Suppressor macrophage treated with lipopolysaccharide for 1 hour (primary cell): ENCODE data around the gene SCLT1.
A peak's percentile ranks its signal among the peaks of the same experiment; 100 is the strongest.

Experiments used
- DNase-seq, 3 donors: peaks; one replicate each; pipeline ENCODE4 v3.0.0-alpha.2; 2020 to 2022

The SCLT1 gene

DNA sequence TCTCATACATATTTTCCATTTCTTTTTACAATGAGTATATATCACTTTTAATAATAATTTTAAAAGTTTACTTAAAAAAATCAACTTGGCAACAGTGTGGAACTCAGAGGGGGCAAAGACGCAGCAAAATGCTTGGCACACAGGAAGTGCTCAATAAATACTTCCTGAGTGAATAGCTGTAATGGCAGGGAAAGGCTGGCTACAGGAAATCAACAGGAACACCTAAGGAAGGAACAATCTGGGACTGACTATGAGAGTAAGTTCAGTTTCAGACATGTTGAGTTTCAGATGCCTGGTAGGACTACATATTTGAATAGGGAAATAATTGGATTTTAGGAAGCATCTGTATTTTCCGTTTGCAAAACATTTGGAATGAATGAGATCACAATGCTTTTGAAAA, 137.6 kb downstream of the SCLT1 start:
- no peak for DNase-seq

DNA sequence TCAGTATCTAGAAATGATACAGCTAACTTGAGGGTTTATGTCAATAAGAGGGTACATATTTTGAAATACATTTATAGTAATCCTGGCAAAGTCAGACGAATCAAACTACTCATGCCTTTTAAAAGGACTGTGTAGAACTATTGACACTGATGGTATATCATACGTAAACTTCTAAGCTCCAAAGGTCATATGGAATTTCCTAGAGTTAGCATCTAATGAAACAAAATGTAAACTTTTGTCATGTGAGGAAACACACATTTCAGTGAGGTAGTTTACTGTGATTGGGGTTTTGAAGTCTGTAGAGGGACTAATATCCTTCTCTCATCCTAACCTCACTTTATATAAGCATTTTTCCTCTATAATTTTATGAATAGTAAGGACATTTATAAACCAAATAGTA, 138.4 kb downstream of the SCLT1 start:
- no peak for DNase-seq

DNA sequence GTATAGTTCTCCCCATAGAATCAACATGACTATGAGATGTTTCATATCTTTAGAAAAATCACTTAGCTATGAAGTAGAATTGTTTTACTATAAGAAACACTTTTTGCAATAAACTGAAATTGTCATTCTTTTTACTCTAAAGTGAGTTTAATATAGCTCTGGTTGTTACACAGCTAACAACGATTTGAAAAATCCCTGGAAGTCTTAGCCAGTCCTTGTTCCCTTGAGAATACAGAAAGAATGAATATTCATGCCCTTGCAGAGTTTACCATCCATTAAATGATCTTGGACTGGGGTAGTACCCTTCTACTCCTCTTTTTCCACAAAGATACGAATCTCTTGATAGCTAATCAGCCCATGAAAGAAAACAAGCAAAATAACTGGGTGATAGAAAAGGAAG, 142.0 kb downstream of the SCLT1 start:
- no peak for DNase-seq

DNA sequence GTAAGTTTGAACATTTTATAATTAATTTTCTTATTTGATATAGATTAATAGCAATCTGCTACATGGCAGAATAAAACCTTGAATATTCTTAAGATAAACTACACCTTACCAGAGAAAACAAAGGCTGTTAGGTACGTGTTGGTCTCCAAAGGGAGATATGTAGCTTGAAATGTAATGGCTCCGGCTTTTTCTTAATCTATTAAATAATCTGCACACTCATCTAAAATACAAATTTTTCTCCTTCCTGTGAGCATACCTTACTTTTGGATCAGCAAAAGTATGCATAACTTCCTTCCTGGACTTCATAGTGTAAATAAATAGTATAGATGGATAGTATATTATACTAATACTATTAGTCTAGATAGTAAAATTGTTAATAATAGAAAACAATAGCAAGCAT, 142.5 kb downstream of the SCLT1 start:
- no peak for DNase-seq

DNA sequence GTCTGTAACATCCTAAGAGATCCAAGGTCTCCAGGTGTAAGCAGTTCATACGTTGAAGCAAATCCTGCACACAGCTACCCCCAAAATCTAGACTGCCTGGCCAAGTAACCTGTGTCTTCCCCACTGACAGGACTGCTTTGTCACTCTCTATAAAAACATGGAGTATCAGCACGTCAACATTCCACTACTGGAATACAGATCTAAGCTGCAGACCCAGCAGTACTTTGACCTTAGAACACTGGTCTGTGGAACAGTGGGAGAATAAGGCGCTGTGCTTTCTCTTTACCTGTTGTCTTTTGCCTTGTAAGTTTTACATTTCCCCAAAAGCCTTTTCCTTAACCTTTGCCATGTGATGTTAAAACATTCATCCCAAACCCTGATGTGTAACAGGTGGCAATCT, 146.4 kb downstream of the SCLT1 start:
- no peak for DNase-seq

DNA sequence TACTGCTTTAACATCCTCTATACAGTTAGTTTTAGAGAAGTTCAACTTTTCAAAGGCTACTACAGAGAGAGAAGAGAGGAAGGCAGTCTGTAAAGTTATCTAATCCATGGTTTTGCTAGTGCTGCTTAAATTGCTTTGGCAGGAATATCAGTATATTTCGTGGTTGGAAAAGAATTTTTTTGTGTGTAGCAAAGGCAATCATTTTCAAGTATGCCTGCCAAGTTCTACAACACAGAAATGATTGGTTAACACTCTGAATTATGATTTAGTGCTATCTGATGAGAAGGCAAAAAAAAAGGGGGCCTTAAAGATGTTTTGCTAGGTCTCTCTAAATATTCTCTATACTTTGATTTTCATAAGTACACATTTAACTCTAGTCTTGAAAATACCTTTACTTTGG, 150.7 kb downstream of the SCLT1 start:
- DNase-seq: no peak

DNA sequence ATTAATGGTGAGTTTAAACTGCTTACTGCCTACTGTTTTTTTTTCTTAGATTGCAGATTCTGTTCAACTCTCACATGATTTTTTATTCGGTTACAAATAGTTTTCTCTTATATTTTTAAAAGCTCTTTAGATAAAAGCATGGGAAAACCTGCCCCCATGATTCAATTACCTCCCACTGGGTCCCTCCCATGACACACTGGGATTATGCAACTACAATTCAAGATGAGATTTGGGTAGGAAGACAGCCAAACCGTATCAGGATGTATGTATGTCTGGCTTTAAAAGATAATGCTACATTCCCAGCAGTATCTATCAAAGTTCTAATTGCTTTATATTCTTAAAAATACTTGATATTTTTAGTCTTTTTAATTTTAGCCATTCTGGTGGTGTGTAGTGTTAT, 152.4 kb downstream of the SCLT1 start:
- no peak for DNase-seq

DNA sequence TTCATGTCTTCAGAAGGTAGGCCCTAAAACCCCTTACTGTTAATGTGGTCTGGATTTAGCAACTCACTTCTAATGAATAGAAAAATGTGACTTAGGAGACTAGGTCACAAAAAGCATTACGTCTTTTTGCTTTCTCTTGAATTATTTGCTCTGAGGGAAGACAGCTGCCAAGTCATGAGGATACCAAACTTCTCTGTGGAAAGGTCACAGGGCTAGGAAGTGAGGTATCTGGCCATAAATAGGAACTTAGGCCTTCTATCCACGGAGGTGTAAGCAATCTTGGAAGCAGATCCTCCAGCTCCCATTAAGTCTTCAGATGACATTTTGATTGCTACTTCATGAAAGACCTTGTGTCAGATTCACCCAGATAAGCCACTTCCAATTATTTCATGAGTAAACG, 163.3 kb downstream of the SCLT1 start:
- no peak for DNase-seq

DNA sequence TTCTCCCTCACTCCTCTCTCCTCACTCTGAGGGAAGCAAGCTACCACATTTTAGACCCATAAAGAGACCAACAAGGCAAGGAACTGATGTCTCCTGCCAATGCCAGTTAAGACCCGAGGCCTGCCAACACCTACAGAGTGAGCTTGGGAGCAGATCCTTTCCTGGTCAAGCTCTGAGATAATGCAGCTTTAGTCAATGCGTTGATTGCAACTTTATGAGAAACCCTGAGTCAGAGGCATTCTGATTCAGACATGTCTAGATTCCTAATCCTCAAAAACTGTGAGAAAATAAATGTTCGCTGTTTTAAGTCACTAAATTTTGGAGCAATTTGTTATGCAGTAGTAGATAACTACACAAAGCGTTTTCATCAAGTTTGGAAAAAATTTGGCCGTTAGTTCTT, 168.4 kb downstream of the SCLT1 start:
- DNase-seq: no peak

DNA sequence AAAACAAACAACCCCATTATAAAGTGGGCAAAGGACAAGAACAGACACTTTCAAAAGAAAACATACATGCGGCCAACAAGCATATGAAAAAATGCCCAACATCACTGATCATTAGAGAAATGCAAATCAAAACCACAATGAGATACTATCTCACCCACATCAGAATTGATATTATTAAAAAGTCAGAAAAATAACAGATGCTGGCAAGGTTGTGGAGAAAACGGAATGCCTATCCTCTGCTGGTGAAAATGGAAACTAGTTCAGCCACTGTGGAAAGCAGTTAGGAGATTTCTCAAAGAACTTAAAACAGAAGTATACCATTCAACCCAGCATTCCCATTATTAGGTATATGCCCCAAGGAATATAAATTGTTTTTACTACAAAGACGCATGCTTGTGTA, 171.4 kb downstream of the SCLT1 start:
- no peak for DNase-seq

DNA sequence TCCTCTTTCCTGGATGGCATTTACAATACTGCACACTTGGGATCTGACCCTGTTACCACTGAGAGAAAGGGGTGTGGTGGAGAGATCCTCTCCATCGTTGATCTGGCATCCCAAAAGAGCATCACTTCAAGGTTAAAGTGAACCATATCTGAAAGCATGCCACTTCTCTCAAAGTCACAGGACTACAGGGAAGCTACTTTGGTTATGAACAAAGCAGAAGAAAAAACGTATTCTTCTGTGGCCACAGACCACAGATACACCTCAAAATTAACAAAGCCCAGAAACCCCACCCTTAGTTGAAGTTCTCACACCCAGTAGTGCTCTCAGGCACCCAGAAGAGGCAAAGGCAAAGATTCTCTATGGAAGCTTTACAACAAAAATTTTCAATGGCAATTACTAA, 175.6 kb downstream of the SCLT1 start:
- no peak for DNase-seq

DNA sequence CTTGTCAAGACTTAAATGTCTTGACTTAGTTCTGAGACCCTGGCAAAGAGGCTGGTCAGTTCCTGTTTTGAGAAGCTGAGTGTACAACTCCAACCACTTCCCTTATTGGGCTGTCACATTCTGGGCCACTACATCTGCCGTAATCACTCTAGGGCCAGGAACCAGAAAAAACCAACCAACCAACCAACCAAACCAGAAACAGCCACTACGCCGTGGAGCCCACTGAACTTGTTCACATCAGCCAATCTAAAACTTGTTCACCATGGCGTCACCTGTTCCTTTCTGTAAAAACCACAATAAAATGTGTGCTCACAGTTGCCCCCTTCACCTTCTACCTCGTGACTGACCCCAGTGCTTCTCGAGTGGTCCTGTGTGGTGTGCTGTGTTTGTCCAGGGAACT, 176.5 kb downstream of the SCLT1 start:
- peak; percentile 73 to 82 (median 81) for DNase-seq

DNA sequence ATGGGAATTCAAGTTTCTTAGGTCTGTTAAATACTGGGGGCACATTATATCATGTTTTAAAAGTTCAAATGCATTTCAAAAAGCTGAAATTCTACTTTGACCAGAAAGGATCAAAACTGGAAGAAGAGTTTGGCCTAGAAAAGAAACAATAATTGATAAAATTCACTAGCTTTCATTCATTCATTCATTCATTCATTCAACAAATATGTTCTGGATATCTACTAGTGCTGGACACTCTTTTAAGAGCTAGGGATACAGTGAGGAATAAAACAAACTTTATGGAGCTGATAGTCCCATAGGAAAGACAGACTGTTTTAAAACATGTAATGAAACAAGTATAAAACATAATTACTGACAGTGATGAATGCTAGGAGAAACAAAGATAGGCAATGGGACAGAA, 177.8 kb downstream of the SCLT1 start:
- DNase-seq: no peak

DNA sequence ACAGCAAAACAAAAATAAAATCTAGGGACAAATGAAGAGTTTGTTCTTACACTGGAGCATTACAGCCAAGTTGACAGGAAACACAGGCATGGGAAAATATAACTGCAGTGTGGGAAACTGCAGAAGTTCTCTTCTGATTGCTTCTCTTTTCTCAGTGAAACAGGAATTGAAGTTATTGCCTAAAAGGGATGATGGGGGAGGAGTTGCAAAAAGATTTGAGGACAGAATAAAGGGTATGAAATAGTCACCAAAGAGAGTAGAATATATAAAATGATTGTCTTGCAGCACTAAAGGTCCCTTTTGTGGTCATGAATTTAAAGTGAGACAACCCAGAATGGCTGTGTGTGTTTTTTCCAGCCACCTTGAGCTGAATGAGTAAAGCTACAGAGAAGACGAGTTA, 180.1 kb downstream of the SCLT1 start:
- DNase-seq: peak; percentile 43 to 68 (median 61)

DNA sequence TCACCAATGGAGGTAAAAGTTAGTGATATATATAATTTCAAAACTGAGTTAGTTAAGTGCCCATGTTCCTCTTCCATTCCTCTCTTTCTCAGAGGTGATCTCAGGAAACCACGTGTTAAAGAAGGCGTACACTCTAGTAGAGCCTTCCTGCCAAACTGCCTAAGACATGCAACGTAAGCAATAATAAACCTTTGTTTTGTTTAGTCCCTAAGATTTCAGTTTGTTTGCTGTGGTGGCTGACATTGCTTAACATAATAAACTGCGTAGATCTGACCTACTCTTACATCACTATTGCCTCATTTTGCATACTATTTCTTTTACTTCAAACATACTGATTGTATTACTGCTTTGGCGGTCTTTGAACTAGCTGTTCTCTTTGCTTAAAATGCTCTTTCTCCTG, 184.6 kb downstream of the SCLT1 start:
- DNase-seq: no peak

DNA sequence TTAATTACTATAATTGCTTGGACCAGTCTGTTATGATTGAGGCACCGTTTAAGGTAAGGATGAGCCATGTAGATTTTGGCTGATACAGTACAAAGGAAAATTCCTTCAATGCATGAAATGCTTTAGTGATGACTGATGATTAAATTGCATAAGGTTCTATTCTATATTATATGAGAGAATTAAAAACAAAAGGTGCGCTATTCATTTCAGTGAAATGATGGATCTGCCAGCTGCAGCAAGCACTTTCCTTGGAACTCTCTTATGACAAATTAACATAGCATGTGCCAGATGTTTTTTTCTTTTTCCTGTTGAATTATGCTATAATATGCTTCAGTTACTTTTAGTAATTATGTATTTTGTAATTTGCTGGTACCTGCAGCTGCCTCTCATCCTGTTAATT, 185.4 kb downstream of the SCLT1 start:
- DNase-seq: no peak

DNA sequence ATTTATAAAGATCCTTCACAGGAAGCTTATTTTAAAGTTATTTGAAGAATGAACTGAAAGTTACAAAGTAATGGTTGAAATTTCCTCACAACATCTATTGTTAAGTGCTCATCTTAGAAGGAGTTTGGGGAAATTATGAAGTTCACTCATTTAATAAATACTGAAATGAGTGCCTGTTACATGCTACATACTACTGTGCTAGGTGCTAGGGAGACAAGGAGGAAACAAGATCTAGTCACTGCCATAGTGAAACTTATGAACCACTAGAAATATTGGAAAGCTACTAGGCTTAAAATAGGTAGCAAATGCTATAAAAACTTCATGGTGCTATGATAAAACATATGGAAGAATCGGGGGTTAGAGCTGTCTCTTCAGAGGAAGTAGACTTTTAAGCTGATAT, 186.8 kb downstream of the SCLT1 start:
- no peak for DNase-seq

DNA sequence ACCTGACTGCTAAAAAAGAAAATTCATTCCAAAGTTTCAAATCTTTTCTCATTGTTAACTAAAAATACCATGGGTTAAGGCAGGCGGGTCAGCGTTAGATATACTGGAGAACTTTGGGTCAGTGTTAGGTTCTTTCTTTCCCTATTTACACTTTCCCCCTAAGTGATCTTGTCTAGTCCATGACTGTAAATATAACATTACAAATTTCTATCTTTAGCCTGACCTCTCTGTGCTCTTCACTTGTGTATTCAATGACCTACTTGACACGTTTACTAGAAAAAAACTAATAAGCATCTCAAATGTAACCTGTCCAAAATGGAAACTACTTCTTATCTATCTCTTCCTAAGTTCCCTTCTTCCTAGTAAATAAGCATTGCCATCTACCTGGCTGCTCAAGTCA, 188.5 kb downstream of the SCLT1 start:
- DNase-seq: no peak

DNA sequence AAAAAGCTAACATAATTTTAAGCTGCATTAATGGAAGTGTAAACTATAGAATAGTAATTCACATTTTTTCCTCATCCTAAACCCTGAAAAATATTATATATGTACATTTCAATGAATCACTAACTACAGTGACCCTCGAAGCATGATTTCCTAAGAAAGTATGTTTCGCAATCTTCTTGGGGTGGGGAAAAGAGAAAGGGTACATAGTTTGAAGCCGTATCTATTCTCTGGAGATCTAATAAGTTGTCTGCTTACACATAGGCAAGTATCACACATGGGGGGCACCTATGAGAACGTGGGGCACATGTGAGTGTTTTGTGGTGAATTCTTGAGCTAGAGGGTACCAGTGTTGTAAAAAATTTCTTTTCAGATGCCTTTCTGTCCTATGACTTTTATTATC, 212.7 kb downstream of the SCLT1 start:
- DNase-seq: peak in 1 of 3 donors; percentile 7

DNA sequence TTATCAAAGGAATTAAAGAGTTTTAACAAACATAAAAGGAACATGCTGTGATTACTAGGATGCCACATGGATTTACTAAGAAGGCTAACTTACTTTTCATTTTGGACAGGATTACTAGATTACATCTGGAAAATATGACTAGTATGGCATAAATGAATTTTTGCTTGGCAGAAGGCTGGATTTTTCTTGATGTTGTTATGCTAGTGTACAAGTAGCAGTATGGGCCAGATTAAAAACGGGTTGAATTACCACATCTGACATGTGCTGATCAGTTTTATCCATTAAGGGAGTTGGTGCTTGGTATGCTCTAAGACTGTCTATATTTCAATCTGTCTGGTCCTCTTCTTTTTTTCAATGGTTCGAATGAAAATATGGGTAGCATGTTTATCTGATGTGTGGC, 213.4 kb downstream of the SCLT1 start:
- no peak for DNase-seq

DNA sequence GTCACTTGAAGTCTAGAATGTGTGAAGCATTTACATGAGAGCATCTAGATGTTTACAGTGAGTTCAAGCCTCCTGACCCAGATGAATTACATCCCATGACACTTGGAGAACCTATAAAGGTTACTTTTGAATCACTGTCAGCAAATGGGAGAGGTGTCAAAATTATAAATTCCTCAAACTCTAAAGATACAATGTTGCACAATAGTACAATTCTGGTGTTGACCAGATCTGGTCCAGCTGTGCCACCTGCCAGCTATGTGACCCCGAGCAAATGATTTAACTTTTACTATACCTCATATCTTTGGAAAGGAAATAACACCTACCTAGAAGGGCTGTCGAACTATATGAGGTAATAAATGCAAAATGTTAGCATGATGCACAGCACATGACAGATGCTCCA, 214.1 kb downstream of the SCLT1 start:
- DNase-seq: no peak

DNA sequence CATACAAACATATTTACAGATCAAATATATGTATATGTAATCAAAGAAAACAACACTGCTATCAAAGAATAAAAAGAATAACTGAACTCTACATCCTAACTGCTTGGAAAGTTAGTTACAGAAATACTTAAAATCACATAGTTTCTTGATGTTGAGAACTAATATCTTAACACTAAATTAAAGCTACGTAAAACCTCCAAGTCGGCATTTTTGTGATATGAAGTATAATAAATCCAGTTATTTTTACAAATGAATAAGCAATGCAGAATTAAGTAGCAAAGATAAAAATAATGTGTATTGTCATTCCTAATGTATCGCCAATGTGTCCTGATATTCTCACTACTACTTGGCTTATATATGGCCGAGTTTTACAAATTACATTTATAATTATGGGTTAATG, 215.4 kb downstream of the SCLT1 start:
- DNase-seq: no peak

DNA sequence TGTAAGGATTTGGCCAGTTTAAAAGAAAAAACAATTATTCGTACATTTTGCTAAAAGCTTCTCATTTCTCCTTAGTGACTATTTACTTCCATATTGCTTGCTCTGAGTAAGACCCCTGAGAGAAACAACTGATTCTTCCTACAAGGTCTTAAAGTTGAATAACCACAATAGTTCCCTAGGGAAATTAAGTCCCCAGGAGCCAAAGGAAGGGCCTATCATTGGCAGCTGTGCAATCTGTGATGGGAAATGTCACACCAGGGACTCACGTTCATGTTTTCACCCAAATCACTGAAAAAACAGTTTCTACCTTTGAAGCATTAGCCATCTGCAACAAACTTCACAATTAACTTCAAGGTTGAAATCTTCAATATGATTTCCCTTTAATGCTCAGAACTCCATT, 217.1 kb downstream of the SCLT1 start:
- no peak for DNase-seq

DNA sequence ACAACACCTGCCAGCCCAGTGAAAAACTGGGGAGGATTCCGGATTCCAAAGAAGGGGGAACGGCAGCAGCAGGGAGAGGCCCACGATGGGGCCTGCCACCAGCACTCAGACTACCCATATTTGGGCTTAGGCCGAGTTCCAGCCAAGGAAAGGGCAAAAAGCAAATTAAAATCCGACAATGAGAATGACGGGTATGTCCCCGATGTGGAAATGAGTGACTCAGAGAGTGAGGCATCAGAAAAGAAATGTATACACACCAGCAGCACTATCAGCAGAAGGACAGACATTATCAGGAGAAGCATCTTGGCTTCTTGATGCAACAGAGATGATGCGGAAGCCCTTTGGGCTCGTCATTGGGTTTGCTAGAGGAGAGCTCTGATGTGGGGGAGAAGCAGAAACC, 221.4 kb downstream of the SCLT1 start:
- DNase-seq: peak in 1 of 3 donors; percentile 5

DNA sequence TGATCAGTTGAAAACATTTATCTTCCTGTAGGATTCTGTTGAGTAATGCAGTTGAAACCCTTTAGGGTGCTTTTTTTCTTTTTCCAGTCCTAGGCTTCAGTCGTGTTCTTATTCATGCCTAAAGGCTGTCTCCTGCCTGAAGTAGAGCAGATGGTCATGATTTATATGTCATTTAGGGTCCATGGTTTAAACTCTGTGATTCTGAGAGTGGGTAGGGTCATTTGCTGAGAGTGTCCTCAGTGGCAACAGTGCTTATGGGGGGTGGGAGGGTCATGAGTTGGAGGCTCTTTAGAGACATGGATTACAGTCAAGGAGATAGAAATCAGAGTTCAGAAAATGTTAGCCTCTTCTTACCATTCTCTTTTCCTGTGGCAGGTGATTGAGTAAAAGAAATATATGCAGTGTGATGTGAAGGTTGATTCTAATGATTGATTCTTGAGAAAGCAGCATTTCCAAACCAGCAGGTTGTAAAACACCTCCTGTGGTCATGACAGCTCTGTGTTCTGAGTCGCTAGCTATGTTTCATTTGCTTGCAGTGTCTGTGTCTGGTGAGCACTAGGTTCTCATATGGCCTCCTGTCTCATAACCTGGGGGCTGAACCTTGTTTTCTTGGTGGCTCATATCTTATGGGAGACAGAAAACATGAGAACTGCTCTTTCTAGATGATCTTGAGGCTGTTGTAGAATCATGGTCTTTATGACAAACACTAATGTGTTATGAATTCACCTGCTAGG, 223.4 kb downstream of the SCLT1 start:
- no peak for DNase-seq

DNA sequence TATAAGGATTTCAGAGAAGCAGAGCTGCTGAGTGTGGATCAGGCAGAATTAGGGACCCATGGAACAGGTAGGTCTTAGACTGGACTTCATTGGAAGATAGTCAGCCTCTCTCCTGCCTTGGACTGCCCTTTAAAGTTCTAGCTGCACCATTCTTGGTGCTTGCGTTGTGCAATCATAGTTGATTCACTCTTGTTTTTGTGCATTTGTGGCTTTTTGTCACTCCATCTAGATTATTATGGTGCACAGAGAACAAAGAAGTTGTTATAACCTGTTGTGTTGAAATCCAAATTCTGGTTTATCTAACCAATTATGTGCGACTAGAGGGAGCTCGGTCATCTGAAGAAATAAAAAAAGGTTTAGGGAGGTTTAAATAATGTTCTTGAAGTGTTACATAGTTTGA, 224.6 kb downstream of the SCLT1 start:
- DNase-seq: peak in 1 of 3 donors; percentile 5
